Measurements from ENCODE around the gene ROPN1L. TPM values are rescaled to one million over a fixed set of nuclear protein-coding genes. Genes with fewer than 3 reads are reported as not detected.
"Not testable (repeated sequence)": the region's sequence is repeated elsewhere in the genome, so short reads cannot be mapped to it uniquely, and the experiment has no call there.

The ROPN1L gene
- polyA plus RNA-seq, 4 donors = 0.62 to 1.2 (median 0.89) TPM

DNA sequence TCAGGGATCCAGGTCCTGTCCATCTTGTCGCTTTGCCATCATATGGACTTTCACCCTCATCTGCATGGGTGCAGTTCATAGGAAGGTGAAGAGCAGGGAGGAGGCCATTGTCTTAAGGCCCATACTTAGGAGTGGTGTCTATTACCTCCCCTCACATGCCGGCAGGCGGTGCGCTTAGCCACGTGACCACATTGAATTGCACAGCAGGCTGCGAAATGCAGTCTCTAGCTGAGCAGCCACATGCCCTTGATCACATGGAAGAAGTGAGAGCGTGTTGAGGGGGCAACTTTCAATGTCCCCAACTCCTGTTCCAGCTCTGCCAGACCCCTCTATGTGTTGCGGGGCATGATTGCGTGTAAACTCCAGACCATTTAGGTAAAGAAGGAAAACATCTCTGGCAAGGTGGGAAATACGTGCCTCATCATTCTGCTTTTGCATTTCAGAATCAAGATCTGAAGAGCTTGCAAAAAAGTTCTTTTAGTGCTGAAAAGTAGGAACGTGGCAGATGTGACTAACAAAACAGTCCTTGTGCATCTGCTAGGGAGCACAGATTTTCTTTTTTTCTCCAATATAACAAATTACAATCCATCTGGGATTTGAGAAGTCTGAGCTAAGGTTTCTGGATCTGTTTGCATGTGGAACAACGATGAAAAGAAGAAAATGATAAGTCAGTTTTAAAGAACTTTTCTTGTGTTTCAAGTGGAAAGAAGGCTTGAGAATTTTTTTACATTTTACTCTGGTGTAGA is 34.4 kb downstream of the ROPN1L start:
- DNase-seq (ENCODE audit: low read depth in 4 of 4, low spot score in 2 of 4) = no peak

DNA sequence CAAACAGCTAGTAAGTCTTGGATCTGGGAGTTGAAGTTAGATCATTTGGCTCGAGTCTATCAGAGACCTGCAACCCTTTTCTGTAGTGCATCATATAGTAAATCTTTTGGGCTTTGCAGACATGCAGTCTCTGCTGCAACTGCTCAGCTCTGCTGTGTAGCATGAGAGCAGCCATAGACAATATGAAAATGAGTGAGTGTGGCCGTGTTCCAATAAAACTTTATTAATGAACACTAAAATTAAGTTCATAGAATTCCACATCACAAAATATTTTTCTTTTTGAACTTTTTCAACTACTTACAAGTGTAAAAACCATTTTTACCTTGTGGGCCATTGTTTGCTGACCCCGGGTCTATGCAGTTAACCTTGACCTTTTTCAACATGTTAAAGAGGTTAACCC is 35.2 kb downstream of the ROPN1L start:
- no peak for DNase-seq (ENCODE audit: low read depth in 4 of 4, low spot score in 2 of 4)

DNA sequence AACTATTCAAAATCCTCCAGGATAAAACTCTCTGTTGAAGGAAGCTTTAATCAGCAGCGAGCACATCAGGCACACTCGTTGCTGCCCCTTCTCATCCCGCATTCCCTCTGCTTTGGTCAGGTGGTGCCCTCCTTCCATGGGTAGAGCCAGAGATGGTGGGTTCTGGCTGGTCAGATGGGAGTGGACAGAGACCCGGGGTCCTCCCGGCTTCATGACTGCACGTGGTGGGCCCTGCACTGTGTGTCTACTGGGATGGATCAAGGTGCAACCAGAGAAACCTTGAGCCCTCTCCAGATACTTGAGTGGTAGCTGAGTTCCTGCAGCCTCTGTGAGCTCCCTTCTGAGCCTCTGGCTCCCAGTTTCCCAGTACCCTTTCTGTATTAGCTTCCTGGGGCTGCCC is 36.3 kb downstream of the ROPN1L start:
- no peak for DNase-seq (ENCODE audit: low read depth in 4 of 4, low spot score in 2 of 4)

DNA sequence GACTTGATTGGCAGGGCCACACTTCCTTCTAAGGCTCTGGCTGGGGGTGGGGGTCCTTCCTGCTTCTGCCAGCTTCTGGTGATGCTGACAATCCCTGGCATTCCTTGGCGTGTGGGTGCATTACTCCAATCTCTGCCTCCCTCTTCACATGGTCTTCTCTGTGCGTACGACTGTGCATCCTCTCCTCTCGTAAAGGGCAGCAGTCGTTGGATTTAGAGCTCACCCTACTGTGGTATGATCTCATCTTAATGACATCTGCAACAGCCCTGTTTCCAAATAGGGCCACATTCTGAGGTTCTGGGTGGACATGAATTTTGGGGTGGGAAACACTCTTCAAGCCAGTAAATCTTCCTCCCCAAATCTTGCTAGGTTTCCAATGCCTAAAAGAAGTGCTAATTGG is 36.8 kb downstream of the ROPN1L start:
- DNase-seq (ENCODE audit: low read depth in 4 of 4, low spot score in 2 of 4) = no peak

DNA sequence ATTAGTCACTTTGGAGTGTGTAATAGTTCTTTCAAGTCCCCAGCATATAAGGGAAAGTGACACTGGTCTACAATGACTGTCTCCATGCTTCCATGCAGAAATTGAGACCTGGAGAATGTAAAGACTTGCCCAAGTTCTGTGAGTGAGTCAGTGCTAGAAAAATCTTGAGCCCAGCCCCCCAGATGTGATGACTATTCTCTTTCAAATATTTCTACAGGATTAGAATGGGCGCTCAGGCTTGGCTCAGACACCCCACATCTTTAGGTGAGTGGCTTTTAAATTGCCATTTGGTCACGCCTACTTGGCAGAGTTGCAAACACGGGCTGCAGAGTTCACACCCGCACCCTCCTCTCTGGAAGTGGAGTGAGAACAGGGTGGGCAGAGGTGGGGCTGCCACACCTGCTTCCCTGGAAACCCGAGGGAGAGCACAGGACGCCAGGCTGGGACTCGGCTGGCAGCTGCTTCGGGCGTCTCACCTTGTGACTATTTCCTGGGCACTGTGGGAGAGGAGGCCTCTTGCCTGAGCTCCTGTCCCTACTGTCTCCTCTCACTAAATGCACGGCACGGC is 37.6 kb downstream of the ROPN1L start:
- DNase-seq (ENCODE audit: low read depth in 4 of 4, low spot score in 2 of 4) = no peak

DNA sequence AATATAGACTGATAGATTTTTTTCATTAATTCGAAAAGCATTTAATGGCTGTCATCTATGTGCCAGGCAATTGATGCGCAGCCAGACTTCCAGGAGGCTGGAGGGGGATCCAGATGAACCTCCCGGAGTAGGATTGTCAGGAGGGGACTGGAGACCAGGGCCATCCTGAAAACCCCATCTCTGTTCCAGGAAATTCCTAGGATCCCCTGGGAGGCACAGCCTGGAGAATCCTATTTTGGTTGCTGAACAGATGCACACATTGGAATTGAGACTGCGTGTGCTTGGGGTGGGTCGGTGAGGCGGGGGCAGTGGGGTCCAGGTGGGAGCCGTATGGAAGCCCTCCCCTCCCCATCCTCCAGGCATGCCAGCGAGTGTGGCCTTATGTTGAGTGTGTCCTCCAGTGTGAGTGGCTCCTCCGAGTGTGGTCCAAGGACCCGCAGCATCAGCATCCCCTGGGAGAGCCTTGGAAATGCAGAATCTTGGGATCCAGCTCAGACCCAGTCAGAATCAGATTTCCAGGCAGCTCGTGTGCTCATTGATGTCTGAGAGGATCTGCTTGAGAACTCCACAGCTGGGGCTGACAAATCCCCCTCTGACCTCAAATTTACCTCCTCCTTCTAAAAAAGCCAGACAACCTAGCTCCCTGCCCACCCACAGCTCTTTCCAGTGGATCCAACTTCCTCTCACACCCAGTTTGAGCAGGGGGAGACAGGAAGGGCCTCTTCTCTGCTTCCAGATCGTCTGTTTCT is 38.7 kb downstream of the ROPN1L start:
- no peak for DNase-seq (ENCODE audit: low read depth in 4 of 4, low spot score in 2 of 4)

DNA sequence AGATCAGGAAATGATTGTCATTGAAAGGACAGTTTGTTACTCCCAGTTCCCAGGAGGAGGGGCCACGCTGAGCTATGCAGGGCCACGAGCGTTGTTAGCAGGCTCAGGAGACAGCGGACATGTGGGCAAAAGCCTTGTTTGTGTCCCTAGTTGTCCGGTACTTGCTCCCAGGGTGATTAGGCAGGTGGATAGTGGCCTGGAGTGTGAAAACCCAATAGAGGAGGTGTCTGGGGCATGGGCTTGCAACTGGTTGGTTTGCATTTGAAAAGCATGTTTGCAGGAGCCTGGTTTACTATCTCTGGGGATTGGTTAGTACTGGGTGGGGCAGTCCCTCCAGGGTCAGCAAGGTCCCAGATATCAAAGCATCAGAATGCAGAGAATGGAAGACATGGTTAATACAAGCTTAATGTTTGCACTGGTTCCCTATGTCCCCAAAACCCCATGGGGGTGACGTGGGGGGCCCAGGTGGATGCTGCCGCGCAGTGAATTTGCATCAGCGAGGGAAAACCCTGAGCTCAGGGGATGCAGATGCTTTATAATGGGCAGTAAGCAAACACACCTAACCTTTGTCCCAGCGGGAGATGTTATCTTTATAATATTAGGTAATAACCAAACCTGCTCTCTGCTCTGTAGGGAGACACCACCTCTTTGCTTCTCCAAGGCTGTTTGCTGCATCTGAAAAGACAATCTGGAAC is 39.7 kb downstream of the ROPN1L start:
- DNase-seq (ENCODE audit: low read depth in 4 of 4, low spot score in 2 of 4) = no peak

DNA sequence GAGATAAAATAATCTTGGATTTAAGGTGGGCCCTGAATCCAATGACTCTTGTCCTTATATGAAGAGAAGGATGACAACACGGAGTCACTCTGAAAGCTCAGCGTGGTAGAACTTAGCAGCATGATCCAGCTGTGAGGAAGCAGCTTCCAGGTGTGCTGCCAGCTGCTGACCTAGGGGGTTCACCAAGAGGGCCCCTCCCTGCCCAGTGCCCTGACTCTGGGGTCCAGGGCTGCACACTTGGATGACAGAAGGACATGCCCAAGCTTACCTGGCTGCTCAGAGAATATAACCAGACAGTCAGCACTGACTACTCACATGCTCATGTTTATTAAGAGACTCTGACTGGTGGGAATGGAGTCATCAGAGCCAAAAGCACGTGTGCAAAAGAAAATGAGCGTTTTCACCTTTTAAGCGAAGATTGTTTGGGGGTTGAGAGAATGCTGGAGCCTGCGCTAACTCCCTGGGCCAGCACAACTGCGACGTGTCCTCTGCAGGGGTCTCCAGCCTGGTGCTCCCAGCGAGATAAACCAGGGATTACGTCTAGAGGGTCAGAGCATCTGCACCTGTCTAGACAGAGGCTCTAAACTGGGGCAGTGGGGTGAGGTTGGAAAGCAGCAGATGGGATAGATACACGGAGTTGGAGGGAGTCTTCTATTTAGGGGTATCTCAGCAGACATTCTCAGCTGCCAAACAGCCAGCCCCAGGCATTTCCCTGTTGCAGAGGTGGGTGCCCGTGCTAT is 41.3 kb downstream of the ROPN1L start:
- no peak for DNase-seq (ENCODE audit: low read depth in 4 of 4, low spot score in 2 of 4)

DNA sequence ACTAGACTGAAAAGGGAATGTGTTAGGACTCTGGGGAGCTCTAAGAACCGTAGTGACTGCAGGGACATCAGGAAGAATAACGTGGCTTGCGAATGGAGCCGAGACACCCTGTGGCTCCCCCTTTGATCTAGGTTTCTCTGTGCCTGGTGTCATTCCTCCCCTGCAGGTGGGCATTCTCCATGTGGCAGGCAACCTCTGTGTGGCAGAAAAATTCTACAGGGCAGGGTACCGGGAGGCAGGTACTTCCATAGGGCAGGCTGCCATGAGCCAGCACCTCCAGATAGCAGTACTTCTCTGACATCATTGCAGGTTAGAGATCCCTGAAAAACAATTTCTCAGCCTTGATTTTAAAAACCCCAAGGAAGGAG is 43.1 kb downstream of the ROPN1L start:
- DNase-seq (ENCODE audit: low read depth in 4 of 4, low spot score in 2 of 4) = no peak

DNA sequence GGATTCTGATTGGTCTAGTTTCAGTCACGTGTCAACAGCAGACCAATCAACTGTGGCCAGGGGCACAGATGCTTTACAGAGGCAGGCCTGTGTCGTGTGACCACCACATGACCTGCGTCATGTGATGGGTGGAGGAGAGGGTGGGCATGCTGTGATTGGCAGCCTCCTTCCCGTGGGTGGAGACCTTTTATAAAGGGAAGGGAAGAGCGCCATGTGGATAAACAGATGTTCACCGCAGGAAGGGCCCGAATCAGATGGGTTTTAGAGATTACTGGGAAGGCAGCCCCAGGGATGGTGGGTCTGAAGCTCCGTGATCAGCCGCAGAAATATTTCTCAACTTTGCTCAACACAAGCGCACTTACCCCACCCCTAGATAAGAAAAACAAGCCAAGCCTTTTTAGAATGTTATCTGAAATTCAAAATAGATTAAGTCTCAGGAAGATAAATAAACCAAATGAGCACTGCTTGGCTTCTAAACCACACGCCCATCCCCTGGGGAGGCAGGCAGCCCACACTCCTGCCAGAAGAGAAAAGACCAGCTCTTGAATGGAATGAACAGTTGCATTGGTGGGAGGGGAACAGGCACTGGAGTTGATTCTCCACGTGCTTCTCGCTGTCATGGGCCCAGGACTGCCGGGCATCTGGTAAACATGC is 43.6 kb downstream of the ROPN1L start:
- DNase-seq (ENCODE audit: low read depth in 4 of 4, low spot score in 2 of 4) = no peak

DNA sequence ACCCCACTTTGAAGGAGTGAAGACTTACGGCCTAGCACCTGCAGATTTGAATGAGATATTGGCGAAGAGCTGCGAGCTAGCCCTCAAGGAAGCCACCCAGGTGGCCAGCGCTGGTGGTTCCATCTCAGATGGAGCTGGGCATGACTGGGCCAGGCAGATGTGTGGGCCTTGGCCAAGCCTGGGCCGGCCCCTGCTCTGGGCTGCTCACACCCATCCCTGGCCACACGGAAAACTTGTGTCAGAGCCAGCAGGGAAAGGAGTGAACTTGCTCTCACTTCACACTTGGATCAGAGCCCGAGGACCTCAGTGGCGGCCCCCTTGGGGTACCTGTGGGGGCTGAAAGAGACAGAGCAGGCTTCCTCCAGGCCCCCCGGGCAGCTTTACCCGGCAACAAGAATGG is 44.2 kb downstream of the ROPN1L start:
- no peak for DNase-seq (ENCODE audit: low read depth in 4 of 4, low spot score in 2 of 4)

DNA sequence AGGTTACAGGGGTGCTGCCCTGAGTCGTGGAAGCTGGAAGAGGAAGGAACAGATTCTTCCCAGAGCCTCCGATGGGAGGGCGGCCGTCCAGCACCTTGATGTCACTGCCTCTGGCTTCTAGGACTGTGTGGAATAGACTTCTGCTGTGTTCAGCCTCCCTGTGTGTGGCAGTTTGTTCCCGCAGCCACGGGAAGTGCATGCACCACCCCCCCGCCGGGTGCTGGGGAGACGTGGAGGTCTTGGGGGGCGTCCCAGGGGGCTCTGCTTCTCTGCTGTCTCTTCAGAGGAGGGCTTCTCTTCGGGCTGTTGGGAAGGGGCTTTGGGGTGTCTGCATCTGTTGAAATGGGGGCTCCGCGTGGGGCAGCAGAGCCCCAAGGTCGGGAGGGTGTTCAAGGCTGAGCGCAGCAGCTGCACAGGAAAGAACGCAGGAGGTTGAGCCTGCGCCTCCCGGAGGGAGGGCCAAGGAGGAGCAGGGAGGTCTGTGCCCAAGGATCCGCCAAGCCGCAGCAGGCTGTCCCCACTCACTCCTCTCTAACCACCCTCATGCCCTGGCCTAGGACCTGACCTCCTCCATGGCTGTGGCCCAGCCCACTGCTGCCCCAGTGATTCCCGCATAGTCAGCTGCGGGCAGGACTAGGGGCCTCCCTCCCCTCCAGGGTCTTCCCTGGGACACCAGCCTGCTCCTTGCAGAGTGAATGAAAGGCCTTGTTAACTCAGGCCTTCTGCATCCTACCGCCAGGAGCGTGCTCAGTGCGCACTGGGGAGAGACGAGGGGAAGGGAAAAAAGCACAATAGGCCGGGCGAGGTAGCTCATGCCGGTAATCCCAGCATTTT is 45.0 kb downstream of the ROPN1L start:
- no peak for DNase-seq (ENCODE audit: low read depth in 4 of 4, low spot score in 2 of 4)

DNA sequence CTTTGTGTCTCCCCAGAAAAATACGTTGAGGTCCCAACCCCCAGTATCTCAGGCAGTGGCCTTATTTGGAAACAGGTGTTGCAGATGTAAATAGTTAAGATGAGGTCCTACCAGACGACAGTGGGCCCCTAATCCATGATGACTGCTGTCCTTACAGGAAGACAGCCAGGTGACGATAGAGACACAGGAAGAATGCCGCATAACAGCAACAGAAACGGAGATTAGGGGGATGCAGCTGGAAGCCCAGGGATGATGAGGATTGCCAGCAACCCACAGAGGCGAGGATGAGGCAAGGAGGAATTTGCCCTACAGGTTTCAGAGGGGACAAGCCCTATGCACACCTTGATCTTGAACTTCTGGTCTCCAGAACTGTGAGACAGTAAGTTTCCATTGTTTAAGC is 46.5 kb downstream of the ROPN1L start:
- DNase-seq (ENCODE audit: low read depth in 4 of 4, low spot score in 2 of 4) = no peak

DNA sequence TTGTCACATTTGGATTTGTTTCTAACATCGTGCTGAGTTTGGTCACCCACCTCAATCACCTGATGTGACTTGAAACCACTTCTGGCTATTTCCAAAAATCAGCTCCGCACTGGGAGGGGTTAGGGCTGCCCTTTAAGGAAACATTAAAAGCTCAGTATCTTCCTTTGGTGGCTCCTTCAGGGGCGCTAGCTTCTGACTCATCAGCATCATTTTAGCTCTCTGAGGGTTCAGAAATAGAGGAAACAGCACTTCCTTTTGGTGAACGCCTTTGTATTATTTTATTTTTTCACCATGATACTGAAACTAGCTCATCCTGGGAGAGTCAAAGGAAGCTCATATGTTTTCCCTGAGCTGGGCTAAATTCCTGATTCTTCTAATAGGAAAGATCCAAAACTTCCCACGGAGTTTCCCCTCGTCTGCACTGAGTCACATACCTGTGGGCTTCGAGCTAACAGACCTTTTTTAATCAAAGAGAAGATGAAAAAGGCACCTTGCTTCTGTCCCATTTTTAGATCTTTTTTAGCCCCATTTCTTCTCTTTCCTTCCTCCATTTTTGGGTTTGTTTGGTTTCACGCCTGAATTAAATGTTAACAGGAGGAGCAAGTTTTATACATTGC is 48.2 kb downstream of the ROPN1L start:
- DNase-seq (ENCODE audit: low read depth in 4 of 4, low spot score in 2 of 4) = no peak

DNA sequence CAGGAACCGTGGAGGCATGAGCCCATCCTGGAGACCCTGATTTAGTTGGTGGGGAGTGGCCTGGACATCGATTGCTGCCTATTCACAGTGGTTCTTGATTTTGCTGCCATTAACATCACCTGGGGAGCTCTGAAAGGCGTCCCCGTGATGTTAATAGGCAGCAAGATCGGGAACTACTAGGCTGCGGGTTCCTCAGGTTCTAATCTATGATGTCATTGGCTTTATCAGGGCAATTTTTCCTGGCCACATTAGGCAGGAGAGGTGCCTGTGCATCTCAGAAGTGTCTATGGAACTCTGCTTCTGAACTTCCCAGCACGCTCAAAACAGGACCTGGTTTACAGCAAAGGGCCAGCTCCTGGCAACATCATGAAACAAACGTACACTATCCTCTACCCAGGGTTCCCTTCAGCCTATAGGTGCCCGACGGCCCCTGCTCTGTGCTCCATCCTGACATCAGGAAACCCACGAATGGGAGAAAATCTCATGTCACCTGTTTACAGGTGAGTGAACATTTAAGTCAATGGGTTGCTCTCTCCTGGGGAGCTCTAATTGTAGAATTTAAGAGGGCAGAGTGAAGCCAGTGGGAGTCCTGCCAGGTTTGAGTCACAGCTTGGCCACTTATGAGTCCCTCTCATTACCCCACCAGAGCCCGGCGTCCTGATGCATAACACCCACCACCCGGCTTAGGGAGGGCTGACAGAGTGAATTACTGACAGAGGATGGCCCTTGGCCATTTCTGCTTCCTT is 49.4 kb downstream of the ROPN1L start:
- no peak for DNase-seq (ENCODE audit: low read depth in 4 of 4, low spot score in 2 of 4)

DNA sequence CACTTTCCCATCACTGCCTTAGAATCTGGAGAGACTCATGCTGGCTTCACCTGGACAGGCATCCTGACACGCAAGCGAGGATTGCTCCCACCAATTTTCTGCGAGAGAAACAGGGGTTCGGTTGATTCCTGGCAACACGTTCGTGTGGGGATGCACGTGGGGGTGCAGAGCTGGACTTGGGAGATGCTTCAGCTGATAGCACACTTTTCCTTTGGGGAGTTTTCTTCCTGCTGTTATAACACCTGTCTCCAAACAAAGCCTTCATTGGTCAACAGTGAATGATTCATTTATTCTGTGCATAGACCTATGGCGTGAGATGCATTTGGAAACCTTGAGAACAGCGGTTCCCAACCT is 50.0 kb downstream of the ROPN1L start:
- no peak for DNase-seq (ENCODE audit: low read depth in 4 of 4, low spot score in 2 of 4)

DNA sequence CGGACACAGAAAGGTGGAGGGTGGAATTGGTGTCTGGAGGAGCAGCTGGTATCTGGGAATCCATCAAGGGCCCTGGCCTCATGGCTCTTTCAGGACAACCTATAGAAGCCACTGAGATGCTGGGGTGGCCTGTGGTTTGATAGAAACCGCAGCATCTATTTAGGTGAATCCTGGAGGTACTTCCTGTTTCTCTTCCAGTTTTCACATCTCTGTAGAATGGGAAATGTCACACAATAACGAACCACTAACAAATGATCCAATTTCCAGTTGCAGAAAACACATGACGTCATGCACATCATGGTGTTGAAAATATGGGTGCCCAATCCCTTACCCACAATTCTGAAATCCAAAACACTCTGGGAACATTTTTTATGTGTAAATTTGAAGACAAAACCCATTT is 52.2 kb downstream of the ROPN1L start:
- no peak for DNase-seq (ENCODE audit: low read depth in 4 of 4, low spot score in 2 of 4)

DNA sequence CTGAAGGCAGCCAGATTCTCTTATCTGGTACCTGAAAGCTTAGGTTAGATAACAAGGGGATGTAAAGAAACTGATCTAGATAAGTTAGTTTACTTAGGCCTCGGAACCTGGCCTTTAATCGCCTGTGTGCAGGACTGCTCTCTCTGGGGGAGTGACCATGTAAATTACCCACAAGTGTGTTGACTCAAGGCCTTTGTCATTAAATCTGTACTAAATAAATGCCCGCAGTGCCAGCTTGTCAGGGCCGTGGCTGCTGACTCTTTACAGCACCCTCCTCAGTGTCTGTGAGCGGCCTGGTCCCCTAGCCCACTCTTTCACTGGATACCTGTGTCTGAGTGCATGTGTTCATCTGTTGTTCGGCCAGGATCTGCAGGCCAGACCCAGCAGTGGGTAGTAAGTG is 52.8 kb downstream of the ROPN1L start:
- not testable (repeated sequence) for DNase-seq (ENCODE audit: low read depth in 4 of 4, low spot score in 2 of 4)
